ENCODE measurements around the gene SDC4.

Gene SDC4

DNA sequence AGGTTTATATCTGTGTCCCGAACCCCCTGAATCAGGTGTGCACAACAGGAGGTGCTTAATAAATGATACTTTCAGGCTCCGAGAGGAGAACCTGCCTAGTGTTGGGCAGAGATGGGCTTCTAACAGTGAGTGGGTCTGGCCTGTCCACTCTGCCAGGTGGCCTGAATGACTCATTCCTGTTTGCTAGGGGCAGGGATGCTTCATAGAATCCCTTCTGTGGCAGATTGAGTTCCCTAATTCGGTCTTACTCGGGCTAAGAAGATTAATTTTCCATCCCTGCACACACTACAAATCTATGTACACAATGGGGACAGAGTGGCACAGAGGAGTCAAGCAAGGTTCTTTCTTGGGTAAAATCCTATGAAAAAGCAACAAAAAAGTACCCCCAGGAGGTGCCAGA lies 19.8 kb downstream of the SDC4 start (continued):
- TF ChIP-seq ZNF239 (tag by site-specific recombination; IDR thresholded peaks at IDR 0.05), result no peak
- TF ChIP-seq ZXDB (tag by site-specific recombination; IDR thresholded peaks at IDR 0.05), result no peak

DNA sequence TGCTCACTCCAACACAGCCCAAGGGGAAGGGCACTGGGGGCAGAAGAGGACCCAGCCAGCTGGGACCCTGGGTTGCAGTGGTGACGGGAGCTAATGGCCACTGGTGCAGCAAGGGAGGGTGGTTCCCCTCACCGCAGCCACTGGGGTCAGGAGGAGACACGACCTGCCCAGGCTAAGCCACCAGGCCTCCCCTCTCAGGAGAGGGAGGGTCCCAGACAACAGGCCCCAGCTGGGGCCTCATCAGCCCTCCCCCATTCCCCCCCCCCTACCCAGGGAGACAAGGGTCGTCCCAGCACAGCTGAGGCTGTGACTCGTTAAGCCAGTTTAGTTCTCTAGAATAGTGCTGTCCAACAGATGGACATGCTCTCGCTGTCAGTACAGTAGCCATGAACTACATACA lies 22.9 kb downstream of the SDC4 start:
- ChIA-PET POLR2A (no interaction called here), CTCF (interaction anchor here (0.5 to 1.7 kb wide), 6 partner anchors 9 to 445 kb away, joined by 3 to 5 read pairs (median 4); partner anchors contain the start of gene SYS1)
- Histone ChIP-seq H3K27ac (ENCODE audit: extremely low read depth, low read depth, low read length) (no peak overlapping the region), H3K4me1 (ENCODE audit: control insufficient read depth, insufficient read depth, low read length) (no peaks in the 10 kb centered on the region; the same call in 1 of the 2 replicates), H3K9me3 (ENCODE audit: control insufficient read depth, insufficient read depth, low read depth, low read length) (no peaks in the 10 kb centered on the region), H3K36me3 (ENCODE audit: control insufficient read depth in 2 of 2, insufficient read depth in 1 of 2, low read length in 2 of 2) (peaks cover 0 to 39% of the 10 kb centered on the region in 2 experiments; a peak in 1 of 3 replicates), H3K4me3 (ENCODE audit: low read depth, low read length) (no peak overlapping the region)
- no peak for TF ChIP-seq ZNF132 (tag by site-specific recombination; IDR thresholded peaks at IDR 0.05; ENCODE audit: borderline replicate concordance)
- TF ChIP-seq ZNF391 (tag by site-specific recombination; IDR thresholded peaks at IDR 0.05; ENCODE audit: borderline replicate concordance, low read depth), result no peak
- TF ChIP-seq ZFP37 (tag by site-specific recombination; IDR thresholded peaks at IDR 0.05), result no peak
- no peak for TF ChIP-seq SETDB1 (IDR thresholded peaks at IDR 0.05; ENCODE audit: insufficient read length, low read length)
- no peak for TF ChIP-seq KLF1 (tag by site-specific recombination; IDR thresholded peaks at IDR 0.05)
- no peak for TF ChIP-seq ZNF140 (tag by site-specific recombination; IDR thresholded peaks at IDR 0.05)

DNA sequence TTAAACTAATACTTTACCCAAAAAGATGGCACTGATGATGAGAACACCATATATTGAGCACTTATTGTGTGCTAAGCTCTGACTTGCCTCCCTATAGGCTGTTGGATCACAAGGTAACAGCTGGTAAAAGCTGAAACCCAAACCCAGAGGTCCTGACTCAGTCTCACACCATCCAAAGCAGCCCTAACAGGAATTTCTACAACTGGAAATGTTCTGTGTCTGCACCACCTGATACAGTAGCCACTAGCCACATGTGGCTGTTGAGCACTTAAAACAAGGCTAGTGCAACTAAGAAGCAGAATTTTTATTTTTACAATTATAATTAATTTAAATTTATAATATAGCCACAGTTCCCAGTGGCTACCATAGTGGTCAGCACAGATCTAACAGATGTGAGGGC lies 24.5 kb downstream of the SDC4 start:
- Histone ChIP-seq H3K36me3 (ENCODE audit: control insufficient read depth in 2 of 2, insufficient read depth in 1 of 2, low read length in 2 of 2) (peaks cover 0 to 23% of the 10 kb centered on the region in 2 experiments; a peak in 1 of 3 replicates), H3K4me1 (ENCODE audit: control insufficient read depth, insufficient read depth, low read length) (no peaks in the 10 kb centered on the region; the same call in 1 of the 2 replicates), H3K4me3 (ENCODE audit: low read depth, low read length) (no peak overlapping the region), H3K27ac (ENCODE audit: extremely low read depth, low read depth, low read length) (no peak overlapping the region), H3K9me3 (ENCODE audit: control insufficient read depth, insufficient read depth, low read depth, low read length) (no peaks in the 10 kb centered on the region)
- ChIA-PET POLR2A (interaction anchor here (1.3 to 1.4 kb wide), 2 partner anchors 24 to 113 kb away, joined by 3 to 7 read pairs; no protein-coding TSS in a partner anchor), CTCF (interaction anchor here (0.7 to 2.5 kb wide), 3 partner anchors 48 to 113 kb away, joined by 4 to 25 read pairs (median 6); no protein-coding TSS in a partner anchor)
- TF ChIP-seq ZNF24 (tag by site-specific recombination; IDR thresholded peaks at IDR 0.05) (no peak), ZSCAN30 (tag by site-specific recombination; IDR thresholded peaks at IDR 0.05) (no peak), ZNF157 (tag by site-specific recombination; IDR thresholded peaks at IDR 0.05) (no peak), ZNF175 (tag by site-specific recombination; IDR thresholded peaks at IDR 0.05) (no peak), ZNF768 (tag by site-specific recombination; IDR thresholded peaks at IDR 0.05) (no peak), ZNF23 (tag by site-specific recombination; IDR thresholded peaks at IDR 0.05; ENCODE audit: borderline replicate concordance) (no peak), ZNF266 (tag by site-specific recombination; IDR thresholded peaks at IDR 0.05; ENCODE audit: low read depth) (no peak), ZNF560 (tag by site-specific recombination; IDR thresholded peaks at IDR 0.05; ENCODE audit: borderline replicate concordance) (no peak), ZNF311 (tag by site-specific recombination; IDR thresholded peaks at IDR 0.05; ENCODE audit: borderline replicate concordance) (no peak)
- TF ChIP-seq, protein P1, sequence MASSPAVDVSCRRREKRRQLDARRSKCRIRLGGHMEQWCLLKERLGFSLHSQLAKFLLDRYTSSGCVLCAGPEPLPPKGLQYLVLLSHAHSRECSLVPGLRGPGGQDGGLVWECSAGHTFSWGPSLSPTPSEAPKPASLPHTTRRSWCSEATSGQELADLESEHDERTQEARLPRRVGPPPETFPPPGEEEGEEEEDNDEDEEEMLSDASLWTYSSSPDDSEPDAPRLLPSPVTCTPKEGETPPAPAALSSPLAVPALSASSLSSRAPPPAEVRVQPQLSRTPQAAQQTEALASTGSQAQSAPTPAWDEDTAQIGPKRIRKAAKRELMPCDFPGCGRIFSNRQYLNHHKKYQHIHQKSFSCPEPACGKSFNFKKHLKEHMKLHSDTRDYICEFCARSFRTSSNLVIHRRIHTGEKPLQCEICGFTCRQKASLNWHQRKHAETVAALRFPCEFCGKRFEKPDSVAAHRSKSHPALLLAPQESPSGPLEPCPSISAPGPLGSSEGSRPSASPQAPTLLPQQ (tag by site-specific recombination; IDR thresholded peaks at IDR 0.05), result no peak
- TF ChIP-seq, protein P2, sequence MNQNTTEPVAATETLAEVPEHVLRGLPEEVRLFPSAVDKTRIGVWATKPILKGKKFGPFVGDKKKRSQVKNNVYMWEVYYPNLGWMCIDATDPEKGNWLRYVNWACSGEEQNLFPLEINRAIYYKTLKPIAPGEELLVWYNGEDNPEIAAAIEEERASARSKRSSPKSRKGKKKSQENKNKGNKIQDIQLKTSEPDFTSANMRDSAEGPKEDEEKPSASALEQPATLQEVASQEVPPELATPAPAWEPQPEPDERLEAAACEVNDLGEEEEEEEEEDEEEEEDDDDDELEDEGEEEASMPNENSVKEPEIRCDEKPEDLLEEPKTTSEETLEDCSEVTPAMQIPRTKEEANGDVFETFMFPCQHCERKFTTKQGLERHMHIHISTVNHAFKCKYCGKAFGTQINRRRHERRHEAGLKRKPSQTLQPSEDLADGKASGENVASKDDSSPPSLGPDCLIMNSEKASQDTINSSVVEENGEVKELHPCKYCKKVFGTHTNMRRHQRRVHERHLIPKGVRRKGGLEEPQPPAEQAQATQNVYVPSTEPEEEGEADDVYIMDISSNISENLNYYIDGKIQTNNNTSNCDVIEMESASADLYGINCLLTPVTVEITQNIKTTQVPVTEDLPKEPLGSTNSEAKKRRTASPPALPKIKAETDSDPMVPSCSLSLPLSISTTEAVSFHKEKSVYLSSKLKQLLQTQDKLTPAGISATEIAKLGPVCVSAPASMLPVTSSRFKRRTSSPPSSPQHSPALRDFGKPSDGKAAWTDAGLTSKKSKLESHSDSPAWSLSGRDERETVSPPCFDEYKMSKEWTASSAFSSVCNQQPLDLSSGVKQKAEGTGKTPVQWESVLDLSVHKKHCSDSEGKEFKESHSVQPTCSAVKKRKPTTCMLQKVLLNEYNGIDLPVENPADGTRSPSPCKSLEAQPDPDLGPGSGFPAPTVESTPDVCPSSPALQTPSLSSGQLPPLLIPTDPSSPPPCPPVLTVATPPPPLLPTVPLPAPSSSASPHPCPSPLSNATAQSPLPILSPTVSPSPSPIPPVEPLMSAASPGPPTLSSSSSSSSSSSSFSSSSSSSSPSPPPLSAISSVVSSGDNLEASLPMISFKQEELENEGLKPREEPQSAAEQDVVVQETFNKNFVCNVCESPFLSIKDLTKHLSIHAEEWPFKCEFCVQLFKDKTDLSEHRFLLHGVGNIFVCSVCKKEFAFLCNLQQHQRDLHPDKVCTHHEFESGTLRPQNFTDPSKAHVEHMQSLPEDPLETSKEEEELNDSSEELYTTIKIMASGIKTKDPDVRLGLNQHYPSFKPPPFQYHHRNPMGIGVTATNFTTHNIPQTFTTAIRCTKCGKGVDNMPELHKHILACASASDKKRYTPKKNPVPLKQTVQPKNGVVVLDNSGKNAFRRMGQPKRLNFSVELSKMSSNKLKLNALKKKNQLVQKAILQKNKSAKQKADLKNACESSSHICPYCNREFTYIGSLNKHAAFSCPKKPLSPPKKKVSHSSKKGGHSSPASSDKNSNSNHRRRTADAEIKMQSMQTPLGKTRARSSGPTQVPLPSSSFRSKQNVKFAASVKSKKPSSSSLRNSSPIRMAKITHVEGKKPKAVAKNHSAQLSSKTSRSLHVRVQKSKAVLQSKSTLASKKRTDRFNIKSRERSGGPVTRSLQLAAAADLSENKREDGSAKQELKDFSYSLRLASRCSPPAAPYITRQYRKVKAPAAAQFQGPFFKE (tag by site-specific recombination; IDR thresholded peaks at IDR 0.05; ENCODE audit: borderline replicate concordance), result no peak
- TF ChIP-seq, protein P3, sequence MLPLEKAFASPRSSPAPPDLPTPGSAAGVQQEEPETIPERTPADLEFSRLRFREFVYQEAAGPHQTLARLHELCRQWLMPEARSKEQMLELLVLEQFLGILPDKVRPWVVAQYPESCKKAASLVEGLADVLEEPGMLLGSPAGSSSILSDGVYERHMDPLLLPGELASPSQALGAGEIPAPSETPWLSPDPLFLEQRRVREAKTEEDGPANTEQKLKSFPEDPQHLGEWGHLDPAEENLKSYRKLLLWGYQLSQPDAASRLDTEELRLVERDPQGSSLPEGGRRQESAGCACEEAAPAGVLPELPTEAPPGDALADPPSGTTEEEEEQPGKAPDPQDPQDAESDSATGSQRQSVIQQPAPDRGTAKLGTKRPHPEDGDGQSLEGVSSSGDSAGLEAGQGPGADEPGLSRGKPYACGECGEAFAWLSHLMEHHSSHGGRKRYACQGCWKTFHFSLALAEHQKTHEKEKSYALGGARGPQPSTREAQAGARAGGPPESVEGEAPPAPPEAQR (tag by site-specific recombination; IDR thresholded peaks at IDR 0.05), result no peak
- TF ChIP-seq, protein P4, sequence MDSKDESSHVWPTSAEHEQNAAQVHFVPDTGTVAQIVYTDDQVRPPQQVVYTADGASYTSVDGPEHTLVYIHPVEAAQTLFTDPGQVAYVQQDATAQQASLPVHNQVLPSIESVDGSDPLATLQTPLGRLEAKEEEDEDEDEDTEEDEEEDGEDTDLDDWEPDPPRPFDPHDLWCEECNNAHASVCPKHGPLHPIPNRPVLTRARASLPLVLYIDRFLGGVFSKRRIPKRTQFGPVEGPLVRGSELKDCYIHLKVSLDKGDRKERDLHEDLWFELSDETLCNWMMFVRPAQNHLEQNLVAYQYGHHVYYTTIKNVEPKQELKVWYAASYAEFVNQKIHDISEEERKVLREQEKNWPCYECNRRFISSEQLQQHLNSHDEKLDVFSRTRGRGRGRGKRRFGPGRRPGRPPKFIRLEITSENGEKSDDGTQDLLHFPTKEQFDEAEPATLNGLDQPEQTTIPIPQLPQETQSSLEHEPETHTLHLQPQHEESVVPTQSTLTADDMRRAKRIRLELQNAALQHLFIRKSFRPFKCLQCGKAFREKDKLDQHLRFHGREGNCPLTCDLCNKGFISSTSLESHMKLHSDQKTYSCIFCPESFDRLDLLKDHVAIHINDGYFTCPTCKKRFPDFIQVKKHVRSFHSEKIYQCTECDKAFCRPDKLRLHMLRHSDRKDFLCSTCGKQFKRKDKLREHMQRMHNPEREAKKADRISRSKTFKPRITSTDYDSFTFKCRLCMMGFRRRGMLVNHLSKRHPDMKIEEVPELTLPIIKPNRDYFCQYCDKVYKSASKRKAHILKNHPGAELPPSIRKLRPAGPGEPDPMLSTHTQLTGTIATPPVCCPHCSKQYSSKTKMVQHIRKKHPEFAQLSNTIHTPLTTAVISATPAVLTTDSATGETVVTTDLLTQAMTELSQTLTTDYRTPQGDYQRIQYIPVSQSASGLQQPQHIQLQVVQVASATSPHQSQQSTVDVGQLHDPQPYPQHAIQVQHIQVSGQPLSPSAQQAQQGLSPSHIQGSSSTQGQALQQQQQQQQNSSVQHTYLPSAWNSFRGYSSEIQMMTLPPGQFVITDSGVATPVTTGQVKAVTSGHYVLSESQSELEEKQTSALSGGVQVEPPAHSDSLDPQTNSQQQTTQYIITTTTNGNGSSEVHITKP (tag by site-specific recombination; IDR thresholded peaks at IDR 0.05), result no peak

All from HEK293 (cell line).